Measurements from ENCODE around the gene CBFA2T3.
"Not testable (repeated sequence)": the region's sequence is repeated elsewhere in the genome, so short reads cannot be mapped to it uniquely, and the experiment has no call there.

Gene CBFA2T3

DNA sequence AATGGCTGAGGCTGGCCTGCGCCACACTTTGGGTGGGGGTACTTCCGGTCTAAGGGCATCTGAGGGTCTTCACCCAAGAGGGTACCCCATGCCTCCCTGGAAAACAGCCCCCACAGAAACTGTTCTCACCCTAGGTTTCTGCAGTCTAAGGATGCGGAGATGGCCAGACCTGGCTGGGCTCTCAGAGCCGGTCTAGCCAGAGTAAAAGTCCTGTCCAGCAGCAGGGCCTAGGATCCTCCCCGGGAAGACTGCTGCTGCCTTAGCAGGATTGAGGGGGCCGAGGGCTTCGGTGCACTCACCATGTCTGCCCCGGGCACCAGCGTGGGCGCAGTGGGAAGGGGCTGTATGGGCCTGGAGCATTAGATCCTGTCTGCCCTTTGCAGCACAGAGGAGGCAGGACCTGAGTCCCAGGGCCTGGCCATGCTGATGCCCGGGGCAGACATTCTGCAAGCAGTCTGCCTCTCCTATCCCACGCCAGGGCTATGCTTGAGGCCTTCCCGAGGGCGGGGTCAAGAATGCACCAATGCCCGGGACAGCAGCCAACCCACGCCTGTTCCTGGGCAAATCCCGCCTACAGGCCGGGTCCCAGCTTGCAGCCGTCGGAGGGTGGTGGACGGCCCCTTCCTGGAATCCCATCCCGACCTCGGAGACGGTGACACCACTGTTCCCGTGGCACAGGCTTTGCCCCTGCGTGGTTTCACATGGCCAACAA, 54.7 kb downstream of the CBFA2T3 start:
- no peak for DNase-seq (ENCODE audit: low read depth)

DNA sequence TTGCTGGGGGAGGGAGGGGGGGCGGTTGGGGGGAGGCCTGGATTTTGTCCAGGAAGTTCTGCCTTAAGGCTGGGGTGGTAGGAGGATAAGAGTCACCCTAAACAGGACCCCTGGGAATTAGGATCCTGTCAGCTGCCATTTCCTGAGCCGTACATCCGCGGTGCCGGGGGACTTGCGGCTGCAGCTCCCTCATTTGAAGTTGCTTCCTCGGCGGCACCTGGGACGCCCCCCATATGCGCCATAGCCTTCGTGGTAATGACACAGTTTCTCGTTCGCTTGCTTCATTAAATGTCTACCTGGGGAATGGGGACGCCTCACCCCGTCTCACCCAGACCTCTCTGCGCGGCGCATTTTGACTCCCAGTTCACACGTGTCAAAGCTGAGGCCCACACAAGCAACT, 55.4 kb downstream of the CBFA2T3 start:
- DNase-seq (ENCODE audit: low read depth), result no peak

DNA sequence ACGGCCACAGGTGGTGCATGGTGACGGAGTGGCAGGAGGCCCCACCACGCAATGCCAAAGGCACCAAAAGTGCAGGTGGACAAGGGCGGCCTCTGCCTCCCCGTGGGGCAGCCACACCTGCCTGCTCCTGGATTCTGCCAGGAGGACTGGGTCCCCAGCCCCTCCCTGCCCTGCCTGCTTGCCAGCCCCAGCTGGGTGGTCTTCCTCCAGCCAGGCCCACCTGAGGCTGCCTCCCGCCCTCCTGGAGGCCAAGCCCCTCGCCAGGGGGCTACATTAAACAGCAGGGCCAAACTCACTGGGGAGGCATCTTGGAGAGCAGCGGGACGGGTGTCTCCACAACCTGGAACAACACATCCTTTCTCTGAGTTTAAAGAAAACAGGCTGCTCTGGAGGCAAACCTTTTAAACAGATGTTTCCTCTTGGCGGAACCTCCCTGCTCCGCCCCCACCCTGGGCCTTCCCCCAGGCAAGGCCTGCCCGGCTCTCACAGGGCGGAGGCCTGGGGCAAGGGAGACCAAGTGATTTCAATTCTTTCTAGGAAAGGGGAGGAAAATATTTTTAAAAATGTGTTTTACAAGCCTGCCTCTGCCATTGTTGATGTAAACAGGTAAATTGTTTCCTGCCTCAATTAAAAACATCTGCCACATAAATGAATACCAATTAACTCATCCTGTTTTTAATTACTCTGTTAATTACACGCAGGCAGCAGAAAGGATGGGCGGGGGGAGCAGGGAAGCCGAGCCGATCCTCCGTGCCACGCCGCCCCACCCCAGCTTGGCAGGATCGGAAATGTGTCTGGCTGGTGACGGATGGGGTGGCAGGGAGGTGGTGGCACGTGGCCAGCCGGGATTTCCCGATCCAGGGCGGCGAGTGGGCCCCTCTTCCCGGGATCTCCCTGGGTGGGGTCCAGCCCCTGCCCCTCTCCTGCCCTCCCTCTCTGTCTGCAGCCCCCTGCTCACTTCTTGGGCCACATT, 56.1 kb downstream of the CBFA2T3 start:
- DNase-seq (ENCODE audit: low read depth), result no peak

DNA sequence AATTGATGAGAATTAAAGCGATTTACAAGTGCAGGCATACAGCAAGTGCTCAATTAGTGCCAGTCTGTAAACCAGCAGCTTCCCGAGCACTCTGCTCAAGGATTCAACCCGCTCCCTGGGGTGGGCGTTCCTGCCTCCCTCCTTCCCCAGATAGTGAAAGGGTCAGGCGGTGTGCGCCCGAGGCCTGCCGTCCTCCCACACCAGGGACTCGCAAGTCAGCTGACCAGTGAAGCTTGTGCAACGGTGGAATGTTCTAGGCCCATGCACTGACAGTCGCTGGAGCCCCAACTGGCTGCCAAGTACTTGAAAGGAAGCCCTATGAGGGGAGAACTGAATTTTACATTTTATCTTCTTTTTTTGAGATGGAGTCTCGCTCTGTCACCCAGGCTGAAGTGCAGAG, 57.1 kb downstream of the CBFA2T3 start:
- no peak for DNase-seq (ENCODE audit: low read depth)

DNA sequence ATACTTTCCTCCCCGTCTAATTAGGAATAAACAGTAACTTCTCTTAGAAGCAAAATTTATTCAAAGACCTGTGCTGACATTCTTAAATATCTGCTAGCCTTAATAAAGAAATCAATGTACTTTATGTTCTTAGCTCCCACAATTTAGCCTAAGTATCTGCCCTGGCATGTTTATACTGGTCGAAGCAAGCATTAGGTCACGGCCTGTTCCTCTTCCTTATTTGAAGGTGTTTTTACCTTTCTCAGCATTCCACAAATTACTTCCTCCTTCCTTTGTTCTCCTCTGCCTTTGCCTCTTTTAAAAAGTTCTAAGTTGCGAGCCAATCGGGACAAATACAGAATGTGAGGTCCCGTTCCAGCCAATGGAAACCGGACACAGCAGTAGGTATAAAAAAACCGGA, 58.1 kb downstream of the CBFA2T3 start:
- DNase-seq (ENCODE audit: low read depth), result not testable (repeated sequence)

DNA sequence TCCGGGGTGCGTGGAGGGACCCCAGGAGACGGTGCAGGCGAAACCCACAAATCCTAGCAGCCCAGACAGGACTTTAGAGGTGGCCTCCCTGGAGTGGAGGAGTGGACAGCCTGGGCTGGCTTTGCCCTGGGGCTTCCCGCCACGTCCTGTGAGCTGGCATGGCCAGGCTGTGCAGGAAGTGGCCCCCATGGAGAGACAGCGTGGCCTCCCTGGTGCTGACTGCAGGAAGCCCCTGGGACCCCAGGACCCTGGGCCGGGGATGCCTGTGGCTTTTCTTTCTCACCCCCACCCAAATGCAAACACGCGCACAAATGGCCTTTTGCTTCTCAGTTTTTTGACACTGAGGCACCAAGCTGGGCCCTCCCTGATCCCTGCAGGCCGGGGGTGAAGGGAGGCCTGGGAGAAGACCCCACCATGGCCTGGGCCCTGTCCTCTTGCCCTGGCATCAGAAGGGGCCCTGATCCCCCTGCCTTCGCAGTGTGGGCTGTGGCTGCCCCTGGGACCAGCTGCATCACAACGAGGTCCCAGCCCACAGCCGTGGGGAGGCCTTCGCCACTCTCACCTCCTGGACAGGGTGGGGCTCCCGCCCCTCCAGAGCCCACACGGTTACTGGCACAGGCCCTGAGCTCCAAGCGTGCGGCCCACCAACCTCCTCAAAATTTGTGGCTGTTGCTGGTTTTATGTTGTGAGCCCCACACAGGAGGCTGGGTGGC, 58.9 kb downstream of the CBFA2T3 start:
- DNase-seq (ENCODE audit: low read depth), result no peak

DNA sequence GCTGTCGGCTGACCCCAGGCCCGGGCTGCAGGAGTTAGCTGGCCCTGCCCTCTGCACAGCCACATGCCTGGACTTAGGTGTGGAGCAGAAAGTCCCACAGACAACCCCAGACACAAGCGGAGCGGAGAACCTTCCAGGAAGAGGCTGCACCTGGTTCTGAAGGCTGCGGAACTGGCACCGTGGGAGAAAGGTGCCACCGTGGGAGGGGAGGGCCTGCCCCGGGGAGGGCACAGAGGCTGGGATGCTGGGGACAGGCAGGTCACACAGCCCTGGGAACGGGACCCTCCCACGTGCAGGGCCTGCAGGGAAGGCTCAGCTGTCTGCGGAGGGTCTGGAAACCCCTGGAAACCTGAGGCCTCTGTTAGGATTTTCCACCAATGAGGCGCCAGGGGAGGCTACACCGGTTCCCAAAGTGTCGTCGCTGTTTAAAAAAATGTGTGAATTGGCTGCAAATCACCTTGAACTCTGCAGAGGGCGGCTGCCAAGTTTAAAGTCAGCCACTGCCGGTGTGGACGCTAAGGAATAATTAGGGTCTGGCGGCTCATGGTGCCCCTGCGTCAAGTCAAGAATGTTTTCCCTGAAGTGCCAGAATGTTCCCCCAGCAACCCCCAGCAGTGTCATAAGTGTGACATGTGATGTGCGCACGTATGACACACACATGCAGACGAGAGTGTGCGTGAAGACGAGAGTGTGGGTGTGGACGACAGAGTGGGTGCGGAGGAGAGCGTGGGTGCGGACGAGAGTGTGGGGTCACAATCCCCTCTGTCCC, 59.7 kb downstream of the CBFA2T3 start:
- DNase-seq (ENCODE audit: low read depth), result no peak

DNA sequence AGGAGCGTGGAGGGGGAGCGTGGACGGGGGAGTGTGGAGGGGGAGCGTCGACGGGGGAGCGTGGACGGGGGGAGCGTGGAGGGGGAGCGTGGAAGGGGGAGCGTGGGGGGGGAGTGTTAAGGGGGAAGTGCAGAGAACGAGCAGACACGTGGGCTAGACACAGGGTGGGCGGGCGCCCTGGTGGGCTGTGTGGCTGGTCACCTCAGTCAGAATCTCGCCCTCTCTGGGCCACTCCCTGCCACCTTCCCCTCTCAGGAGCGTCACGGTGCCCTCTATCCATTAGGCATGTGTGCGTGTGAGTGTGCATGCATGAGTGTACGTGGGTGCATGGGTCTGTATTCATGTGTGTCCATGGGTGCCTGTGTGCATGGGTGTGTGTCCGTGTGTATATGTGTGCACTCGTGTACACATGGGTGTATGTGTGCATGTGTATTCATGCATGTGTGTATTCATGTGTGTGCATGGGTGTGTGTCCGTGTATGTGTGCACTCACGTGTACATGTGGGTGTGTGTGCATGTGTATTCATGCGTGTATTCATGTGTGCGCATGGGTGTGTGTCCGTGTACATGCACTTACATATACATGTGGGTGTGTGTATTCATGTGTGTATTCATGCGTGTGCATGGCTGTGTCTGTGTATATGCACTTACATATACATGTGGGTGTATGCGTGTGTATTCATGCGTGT, 61.2 kb downstream of the CBFA2T3 start:
- DNase-seq (ENCODE audit: low read depth), result no peak

DNA sequence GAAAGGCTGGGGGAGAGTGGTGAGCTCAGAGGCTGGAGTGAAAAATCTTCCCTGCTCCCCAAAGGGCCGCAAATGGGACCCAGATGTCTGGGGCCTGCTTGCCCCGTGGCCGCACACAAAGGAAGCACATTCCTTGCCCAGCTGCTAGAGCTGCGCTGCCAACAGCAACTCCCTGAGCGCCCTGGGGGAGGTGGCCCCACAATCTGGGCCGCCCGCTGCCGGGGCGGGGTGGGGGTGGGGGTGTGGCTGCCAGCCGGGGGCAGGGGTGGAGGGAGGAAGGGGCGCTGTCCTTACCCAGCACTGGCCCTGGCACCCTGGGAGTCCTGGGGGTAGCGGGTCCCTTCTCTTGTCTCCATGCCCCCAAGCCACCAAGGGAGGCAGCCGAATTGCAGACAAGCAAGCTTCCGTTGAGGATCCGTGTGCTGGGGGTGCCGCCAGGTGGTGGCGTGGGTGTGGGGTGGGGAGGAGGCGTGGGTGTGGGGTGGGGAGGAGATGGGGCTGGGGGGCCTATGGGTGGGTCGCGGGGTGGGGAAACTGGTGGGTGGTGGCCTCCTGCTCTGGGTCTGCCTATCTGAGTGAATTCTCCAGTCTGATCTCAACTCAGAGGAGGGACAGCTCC, 62.1 kb downstream of the CBFA2T3 start:
- no peak for DNase-seq (ENCODE audit: low read depth)

DNA sequence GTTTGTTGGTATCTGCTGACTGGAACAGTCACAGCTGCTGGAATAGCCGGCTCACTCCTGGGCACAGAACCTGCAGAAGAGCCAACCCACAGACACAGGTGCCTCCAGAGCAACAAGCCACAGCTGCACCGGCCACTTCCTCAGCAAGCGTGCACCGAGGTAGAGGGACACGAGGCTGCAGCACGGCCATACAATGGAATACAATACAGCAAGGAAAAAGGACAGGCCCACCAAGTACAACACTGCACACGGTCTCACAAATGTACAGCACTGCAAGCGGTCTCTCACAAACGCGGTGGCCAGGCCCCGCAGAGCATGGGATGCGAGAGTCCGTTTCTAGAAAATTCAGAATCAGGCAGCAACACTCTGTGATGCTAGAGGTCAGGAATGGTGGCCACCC, 63.1 kb downstream of the CBFA2T3 start:
- DNase-seq (ENCODE audit: low read depth), result no peak

DNA sequence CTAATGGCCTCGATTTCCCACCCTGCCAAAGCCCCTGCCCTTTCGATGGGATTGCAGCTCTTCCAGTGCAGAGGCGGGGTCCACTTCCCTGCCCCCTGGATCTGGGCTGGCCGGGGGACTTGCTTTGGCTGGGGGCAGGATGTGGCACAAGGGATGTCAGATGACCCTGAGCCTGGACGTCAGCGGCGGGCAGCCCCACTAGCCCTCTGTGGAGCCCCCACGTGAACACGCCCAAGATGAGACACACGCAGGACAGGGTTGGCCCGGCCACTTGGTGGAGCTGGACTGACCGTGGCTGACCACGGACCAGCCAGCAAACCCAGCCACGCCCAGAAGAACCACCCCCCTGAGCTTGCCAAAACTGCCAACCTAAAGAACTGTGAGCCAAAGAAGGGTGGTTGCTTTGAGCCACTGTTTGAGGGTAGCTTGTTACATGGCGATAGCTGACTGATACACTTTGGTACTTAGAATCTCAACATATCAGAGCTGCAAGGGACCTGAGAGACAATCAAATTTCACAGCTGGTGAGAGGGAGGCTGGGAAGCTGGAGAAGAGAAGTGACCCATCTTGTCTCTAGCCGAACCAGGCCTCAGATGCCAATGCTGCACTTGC, 63.9 kb downstream of the CBFA2T3 start:
- no peak for DNase-seq (ENCODE audit: low read depth)

DNA sequence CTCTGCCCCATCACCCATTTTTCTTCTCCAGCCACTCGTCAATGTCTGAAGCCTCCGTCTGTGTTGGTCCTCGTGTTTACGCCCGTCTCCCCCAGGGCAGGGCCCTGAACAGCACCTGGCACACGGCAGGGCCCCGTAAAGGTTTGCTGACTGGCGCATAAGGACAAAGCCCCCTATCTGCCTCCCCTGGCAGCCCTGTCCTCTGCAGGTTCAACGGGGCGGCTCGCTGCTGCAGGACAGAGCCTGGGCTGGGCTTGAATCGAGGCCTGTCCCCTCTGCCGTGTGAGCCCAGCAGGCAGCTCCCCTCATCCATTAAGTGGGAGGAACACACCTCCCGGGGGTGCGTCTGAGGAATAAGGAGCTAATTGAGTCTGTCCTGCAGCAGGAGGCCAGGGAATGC, 64.5 kb downstream of the CBFA2T3 start:
- no peak for DNase-seq (ENCODE audit: low read depth)

DNA sequence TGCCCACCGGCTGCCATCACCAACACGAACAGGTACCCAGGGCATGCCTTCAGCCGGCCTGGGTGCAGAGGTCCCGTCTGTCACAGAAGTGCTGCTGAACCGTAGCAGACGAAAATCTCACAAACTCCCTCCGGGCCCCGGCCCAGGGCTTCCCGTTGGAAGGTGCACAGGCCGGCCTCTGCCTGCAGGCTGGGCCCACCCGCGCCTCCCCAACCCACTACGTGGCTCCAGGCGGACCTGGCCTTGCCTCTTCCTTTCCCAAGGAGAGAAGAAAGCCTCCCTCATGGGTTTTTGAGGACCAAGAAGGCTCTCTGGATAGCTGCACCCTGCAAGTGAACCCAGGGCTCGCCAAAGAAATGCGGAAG, 65.1 kb downstream of the CBFA2T3 start:
- no peak for DNase-seq (ENCODE audit: low read depth)

DNA sequence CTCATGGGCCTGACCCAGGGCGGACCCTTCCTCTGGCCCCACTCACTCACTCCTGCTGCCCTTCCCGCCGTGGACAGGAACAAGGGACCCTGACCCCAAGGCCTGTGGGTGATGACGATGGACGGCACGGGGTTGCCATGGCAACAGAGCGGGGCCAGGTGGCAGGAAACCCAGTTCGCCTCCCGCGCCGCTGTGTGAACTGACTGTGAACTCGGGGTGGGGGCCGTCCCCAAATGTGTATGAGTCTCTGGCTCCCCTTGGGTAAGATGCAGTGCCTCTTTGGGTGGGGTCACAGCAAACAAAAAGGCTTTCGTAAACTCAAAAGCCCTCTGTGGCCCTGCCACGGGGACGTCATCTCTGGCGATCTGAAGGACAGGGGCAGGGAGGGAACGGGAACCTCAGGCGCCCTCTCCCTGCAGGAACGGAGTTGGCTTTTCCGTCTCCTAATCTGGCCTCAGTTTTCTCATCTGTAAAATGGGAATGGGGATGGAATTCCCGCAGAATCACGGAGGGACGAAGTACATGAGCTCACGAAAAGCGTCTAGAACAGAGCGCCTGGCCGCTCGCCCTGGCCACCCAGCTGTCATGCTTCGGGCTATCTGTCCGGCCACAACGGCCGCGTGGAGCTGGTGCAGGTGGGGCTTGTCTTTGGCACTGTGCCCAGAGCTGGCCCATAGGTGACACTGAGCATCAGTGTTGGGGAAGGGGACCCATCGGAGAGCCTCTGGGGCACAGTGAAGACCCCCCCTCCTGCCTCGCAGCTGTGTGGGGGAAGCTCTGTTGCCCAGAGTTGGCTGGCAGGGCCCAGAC, 65.7 kb downstream of the CBFA2T3 start:
- DNase-seq (ENCODE audit: low read depth), result no peak

DNA sequence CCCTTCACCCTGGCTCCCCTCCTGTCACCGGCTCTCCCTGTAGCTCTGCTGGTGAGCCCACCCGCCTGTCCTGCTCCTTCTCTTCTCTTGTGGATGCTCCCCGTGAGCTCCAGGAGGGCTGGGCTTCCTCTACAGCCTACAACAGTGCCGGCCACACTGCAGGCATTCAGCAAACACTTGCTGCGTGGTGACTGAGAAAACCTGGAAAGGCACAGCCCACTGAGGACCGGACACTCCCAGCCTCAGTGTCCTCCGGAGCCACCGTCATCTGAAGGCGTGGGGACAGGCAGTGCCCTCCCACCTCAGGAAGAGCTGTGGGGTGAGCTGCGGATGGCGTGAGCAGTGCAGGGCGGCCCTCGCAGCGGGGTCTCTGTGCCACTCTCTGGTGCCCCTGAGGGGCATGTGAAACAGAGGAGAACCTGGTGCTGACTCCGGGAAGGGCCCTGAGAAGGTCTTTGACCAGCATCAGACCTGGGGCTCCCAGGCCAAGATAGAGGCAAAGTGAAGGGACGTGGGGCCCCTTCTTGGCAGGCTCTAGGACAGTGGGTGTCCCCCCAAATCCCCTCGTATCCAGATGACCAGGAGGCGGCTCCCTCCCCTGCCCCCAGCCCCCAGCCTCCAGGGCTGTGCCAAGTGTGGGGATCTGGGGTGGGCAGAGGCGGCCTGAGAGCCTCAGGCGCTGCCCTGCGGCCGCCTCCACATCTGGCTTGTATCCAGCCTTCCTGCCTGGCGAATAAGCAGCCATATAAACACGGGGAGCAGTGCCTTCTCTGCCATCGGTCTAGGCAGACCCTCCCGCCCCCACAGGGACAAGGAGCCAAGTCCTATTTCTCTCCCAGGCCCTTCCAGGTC, 66.5 kb downstream of the CBFA2T3 start:
- no peak for DNase-seq (ENCODE audit: low read depth)

DNA sequence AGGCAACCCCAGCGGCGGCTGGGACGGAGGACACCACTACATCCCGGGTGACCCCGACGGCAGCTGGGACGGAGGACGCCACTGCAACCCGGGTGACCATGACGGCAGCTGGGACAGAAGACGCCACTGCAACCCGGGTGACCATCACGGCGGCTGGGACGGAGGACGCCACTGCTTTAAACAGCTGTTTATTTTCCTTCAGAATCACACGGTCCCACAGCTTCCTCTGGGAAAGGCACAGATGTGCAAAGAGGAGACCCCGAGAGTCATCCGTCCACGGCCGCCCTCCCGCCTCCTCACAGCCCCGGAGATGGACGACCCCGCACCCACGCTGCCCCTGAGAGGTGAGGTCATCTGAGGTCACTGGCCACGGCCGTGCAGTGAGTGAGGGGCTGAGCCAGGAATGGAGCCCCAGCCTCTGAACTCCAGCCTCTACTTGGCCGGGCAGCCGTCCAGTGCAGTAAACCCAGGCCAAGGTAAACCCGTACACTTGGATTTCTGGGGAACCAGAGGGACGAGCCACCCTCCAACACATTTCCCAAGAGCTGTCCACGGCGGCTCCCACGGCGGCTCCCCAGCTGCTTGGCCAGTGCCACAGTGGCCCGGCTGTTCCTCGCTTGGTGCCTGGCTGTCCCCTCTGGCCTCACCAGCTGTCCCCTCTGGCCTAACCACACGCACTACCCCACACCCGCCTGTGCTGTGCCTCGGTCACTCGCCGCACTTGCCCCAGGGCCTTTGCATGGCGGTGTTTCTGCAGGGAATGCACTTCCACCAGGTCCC, 67.4 kb downstream of the CBFA2T3 start:
- no peak for DNase-seq (ENCODE audit: low read depth)

DNA sequence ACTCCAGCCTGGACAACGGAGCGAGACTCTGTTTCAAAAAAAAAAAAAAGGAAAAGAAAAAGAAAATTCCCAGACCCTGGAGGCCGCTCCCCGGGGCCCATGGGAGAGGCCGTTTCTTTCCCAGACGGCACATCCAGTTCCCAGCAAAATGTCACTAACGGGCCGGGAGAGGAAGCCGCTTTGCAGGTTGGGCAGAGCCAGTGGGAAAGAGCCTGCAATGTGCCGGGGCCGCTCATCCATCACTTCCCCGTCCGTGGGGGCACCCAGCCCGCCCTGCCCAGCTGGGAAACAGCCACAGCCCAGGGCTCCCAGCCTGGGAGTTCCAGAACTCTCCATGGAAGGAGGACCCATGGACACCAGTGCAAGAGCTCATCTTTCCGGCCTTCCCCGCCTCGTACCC, 68.7 kb downstream of the CBFA2T3 start:
- DNase-seq (ENCODE audit: low read depth), result no peak

DNA sequence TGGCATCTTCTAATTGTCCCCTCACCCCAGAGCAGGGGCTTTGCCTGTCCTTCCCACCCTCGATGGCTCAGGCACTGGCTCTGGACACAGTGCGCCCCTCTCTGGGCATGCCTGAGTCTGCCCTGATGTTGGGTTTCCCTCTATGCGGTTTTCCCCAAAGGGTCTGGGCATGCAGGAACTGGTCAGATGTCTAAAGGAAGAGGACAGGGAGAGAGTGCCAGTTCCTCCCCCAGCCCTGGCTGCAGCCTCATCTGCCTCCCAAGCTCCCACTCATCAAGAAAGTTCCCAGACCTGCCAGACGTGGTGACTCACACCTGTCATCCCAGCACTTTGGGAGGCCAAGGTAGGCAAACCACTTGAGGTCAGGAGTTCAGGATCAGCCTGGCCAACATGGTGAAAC, 69.2 kb downstream of the CBFA2T3 start:
- no peak for DNase-seq (ENCODE audit: low read depth)
